CD4-positive, alpha-beta T cell treated with Interleukin-17A for 1 hour (primary cell): Measurements from ENCODE around the gene RHO.
A peak's percentile ranks its signal among the peaks of the same experiment; 100 is the strongest.

ENCODE experiments used
- DNase-seq: peaks from one replicate; pipeline ENCODE4 v3.0.0-alpha.2; 2020

RHO gene

GRCh38 chr3:129548104-129548965 is 19.9 kb downstream of the RHO start:
- no peak for DNase-seq

DNA sequence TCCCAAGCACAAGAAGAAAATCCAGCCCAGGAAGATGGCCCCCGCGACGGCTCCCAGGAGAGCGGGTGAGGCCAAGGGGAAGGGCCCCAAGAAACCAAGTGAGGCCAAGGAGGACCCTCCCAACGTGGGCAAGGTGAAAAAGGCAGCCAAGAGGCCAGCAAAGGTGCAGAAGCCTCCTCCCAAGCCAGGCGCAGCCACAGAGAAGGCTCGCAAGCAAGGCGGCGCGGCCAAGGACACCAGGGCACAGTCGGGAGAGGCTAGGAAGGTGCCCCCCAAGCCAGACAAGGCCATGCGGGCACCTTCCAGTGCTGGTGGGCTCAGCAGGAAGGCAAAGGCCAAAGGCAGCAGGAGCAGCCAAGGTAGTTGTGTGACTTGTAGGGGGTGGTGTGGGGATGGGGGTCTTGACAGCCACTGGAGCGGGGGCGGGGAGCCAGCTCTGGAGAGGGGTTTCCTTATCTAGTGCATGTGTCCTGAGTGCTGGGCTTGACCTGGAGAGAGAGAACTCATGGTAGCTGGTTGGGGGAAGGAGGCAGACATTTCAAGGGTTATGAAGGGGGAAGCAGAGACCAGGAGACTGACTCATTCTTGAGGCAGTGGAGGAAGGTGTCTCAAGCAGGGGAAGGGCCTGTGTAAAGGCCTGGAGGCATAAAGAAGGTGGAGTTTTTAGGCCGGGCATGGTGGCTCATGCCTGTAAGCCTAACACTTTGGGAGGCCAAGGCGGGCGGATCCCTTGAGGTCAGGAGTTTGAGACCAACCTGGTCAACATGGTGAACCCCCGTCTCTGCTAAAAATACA is 20.8 kb downstream of the RHO start:
- no peak for DNase-seq

DNA sequence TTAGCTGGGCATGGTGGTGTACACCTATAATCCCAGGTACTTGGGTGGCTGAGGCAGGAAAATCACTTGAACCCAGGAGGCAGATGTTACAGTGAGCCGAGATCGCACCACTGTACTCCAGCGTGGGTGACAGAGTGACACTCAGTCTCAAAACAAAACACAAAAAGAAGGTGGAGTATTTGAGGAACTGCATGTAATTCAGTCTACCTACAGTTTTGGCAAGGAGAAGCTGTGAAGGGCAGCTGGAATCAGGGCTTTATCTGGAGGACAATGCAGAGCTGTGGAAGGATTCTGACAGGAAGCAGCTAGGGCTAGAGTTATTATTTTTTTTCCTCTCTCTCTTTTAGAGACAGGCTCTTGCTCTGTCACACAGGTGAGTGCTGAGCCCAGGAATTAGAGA is 21.4 kb downstream of the RHO start:
- no peak for DNase-seq

- no peak for DNase-seq
Observed at GRCh38 chr3:129552287-129553050, 24.0 kb downstream of the RHO start.

GRCh38 chr3:129553171-129553570 is 24.7 kb downstream of the RHO start:
- no peak for DNase-seq

- DNase-seq = no peak
Observed at GRCh38 chr3:129553719-129554118, 25.3 kb downstream of the RHO start.

GRCh38 chr3:129554356-129555152 is 26.1 kb downstream of the RHO start:
- no peak for DNase-seq

- no peak for DNase-seq
Observed at GRCh38 chr3:129555153-129555550, 26.7 kb downstream of the RHO start.

DNA sequence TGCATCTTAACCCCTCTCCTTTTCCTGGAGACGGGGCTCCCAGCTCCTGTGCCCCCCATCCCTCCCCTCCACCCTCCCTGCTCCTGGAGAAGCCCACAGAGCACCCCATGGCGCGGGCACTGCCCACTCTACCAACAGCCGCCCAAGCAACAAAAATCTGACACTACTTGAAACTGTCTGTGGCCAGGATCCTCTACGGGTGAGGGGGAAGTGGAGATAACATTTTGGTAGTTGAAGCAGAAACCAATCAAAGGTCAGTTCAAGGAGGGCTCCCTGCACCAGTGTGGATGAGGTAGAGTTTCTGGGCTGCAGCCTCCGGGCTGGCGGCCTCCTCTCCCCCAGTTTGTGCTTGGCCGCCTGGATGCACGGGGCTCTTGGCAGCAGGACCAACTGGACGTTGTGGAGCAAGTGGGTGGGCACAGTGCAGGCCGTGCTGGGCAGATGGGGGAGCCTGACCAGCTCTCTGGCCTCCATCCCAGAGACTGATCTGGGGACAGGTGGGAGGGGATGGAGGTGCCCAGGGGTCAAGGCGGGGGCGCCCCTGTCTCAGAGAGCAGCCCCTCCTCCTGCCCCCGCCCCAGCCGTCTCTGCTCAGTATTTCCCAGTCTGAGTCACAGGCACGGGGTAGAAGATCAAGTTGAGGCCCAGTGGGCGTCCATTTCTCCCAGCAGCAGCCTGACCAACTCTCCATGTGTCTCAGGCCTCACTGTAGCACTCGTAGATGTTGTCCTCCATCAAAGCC is 27.3 kb downstream of the RHO start:
- DNase-seq = no peak

DNA sequence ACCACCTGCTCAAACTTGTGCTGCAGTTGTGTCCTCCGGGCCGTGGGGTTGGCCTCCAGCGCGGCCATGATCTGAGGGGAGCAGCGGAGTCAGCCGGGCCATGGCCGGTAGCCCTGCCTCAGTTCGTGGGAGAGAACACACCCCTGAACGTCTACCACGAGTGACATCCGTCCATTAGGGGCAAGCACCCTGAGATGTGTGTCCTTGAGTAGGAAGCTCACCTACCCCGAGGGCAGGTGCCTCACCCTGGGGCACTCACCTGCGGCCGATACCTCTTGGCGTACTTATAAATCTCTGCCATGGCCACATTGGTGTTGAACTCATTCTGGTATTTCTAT is 27.9 kb downstream of the RHO start:
- DNase-seq = no peak

DNA sequence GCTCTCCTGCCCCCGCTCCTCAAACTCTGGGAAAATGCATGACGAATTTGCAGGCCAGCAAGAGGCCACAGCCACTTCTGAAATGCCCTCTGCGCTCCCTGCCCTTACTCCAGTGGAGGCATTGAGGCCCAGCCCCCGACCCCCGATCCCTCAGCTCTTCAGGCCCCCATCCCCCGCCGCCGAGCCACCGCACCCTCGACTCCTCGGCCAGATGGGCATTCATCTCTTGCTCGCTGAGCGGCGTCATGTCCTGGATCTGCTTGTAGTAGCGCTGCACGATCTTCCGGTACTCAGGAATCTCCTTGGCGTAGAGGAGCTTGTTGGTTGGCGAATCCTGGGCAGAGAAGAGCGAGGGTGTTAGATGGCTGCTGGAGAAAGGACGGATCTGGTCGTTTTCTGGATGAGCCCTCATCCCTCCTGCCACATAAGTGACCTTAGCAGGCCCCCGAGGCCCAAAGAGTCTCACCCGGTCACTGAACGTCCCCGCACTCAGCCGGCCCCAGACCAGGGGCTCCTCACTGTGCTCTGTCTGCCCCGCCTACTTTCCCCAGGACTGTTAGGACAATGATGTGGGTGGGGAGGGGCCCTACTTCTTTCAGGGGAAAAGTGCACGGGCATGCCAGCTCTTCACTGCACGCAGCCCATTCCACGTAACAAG is 28.6 kb downstream of the RHO start:
- DNase-seq = no peak

GRCh38 chr3:129557548-129557894 is 29.1 kb downstream of the RHO start:
- no peak for DNase-seq

GRCh38 chr3:129558081-129558771 is 29.8 kb downstream of the RHO start:
- peak; percentile 10 for DNase-seq

- DNase-seq = no peak
Observed at GRCh38 chr3:129558772-129559564, 30.5 kb downstream of the RHO start.

DNA sequence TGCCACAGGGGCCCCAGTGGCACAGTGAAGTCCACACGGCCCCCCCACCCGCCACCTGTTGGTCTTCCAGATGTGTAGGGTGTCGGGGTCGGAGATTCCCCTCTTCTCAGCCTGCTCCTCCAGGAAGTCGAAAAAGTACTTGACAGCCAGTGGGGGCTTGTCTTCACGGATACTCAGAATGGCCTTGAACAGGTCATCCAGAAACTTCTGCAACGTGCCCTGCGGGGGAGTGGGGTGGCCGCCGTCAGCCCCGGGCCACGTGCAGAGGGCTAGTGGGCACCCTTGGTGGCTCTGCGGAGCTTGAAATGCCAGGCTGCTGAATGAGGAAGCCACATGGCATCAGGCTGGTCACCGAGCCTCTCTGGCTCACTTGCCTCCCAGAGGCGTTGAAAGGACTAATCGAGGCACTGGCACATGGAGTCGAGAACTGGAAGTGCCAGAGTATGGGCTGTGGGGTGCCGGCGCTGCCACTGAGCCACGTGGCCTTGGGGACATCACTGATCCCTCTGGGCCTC is 31.2 kb downstream of the RHO start:
- no peak for DNase-seq

DNA sequence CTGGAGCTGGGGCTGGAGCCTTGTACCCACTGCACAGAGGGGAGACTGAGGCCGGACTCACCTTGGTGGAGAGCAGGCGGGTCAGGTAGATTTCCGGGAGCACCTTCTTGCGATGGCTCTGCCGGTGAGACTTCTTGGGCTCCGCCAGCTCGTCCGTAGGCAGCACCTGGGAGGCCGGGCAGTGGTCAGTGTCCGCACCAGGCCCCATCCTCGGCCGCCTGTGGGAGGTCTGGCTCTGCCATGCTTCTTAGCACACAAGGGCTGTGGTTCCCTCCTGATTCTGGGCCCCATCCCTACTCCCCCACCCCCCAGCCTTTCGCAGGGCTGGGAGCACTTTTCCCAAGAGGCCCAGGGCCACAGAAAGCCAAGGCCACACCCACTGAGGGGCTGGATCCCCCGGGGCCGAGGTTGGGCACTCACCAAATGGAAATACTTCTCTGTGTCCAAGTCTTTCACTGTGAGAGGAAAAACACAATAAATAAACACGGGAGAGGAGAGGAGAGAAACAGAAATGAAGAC is 31.9 kb downstream of the RHO start:
- no peak for DNase-seq

GRCh38 chr3:129560911-129561594 is 32.6 kb downstream of the RHO start:
- DNase-seq = no peak

DNA sequence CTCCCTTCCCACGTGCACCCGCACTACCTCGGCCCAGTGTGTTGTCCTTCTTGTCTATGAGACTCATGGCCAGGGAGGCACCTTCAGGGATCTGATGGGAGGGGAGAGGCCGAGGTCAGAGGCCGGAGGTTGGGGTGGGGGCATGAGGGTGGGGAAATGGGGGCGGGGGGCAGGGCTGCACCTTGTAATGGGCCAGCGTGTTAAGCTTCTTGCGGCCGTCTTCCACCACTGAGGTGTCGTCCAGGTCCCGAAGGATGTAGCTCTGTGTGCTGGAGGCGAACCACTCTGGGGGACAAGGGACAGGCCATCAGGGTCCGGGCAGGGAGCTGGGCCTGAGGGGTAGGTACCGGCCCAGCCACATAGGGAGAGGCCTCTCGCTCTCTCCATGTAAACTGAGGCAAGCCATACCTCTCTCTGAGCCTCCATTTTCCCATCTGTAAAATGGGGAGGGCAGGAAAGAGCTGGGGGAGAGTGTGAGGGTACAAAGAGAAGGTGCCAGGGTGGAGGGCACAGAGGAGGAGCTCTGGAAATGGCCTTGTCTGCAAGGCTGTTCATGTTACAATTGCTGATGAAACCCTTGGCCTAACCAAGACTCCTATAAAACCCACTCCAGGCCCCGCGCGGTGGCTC is 33.3 kb downstream of the RHO start:
- no peak for DNase-seq
